Adrenal gland (tissue), 5 donors: ENCODE measurements around the gene LDAH.

Experiments
- POLR2A ChIP-seq, 2 donors: fragments of 450-650 bp; IDR thresholded peaks; one replicate each; pipeline ENCODE4 v1.6.1; 2017; ENCODE audit warnings: antibody characterized with exemption in 2 of 2, mild to moderate bottlenecking in 2 of 2, moderate library complexity in 1 of 2
- TF ChIP-seq, protein P1 (sequence below), 6 experiments: fragments of 450-650 bp in 4 of 6; fragments of 200-600 bp in 2 of 6; sonication (generic) in 1 of 6; IDR thresholded peaks; 1 replicate in 5 of 6; 2 replicates in 1 of 6; pipeline versions ENCODE4 v1.5.1 to v1.8.0; 2016 to 2021; ENCODE audit warnings: antibody characterized with exemption in 6 of 6, mild to moderate bottlenecking in 2 of 6, moderate library complexity in 1 of 6
- donor health status: DM: no; HTN: no; CAD: no.

DNA sequence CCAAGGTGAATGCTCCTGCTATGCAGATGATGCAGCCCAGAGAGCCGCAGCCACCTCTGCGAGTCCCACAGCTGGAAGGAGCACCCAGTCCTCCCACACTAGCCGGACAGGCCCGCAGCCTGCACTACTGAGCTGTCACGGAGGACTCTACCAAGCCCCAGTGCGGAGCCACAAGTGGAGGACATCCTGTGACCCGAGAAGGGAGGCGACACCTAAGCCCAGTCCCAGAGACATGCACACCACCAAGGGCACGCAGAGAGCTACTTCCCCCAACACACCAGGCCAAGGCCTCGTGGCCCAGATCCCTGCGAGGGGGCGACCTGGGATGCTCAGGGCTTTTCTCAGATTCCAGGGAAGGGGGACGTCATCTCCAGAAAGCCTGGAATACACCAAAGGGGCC is 184.9 kb downstream of the LDAH start:
- TF ChIP-seq, protein P1, sequence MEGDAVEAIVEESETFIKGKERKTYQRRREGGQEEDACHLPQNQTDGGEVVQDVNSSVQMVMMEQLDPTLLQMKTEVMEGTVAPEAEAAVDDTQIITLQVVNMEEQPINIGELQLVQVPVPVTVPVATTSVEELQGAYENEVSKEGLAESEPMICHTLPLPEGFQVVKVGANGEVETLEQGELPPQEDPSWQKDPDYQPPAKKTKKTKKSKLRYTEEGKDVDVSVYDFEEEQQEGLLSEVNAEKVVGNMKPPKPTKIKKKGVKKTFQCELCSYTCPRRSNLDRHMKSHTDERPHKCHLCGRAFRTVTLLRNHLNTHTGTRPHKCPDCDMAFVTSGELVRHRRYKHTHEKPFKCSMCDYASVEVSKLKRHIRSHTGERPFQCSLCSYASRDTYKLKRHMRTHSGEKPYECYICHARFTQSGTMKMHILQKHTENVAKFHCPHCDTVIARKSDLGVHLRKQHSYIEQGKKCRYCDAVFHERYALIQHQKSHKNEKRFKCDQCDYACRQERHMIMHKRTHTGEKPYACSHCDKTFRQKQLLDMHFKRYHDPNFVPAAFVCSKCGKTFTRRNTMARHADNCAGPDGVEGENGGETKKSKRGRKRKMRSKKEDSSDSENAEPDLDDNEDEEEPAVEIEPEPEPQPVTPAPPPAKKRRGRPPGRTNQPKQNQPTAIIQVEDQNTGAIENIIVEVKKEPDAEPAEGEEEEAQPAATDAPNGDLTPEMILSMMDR (IDR thresholded peaks at IDR 0.05) = no peak
- no peak for TF ChIP-seq POLR2A (IDR thresholded peaks at IDR 0.05)
